HK-2 (cell line): Measurements from ENCODE around the gene MVK.

Experiments
- DNase-seq: peaks from one replicate; pipeline ENCODE4 v3.0.0-alpha.2; 2018; ENCODE audit not compliant: unreplicated experiment

MVK gene

GRCh38 chr12:109567296-109567695, 6.3 kb upstream of the MVK start:
- no peak for DNase-seq

- DNase-seq = no peak
Measured at GRCh38 chr12:109567967-109568366, 5.6 kb upstream of the MVK start.

DNA sequence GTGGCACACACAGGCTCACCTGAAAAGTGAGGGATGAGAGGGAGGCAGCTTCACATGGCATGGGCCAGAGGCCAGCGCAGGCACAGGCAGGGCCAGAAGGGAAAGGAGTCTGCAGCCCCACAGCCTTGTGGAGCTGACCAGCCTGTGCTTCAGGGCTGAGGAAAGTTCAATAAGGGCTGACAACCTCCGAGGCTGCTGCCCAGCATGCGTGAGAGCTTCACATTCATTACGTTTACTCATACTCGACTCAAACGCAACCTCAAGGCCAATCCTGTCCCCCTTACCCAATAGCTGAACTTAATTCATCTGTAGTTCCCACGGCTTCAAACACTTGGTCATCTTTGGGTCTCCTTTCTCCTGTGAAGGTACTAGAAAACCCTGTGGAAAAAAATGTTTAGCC, 5.1 kb upstream of the MVK start:
- no peak for DNase-seq

DNA sequence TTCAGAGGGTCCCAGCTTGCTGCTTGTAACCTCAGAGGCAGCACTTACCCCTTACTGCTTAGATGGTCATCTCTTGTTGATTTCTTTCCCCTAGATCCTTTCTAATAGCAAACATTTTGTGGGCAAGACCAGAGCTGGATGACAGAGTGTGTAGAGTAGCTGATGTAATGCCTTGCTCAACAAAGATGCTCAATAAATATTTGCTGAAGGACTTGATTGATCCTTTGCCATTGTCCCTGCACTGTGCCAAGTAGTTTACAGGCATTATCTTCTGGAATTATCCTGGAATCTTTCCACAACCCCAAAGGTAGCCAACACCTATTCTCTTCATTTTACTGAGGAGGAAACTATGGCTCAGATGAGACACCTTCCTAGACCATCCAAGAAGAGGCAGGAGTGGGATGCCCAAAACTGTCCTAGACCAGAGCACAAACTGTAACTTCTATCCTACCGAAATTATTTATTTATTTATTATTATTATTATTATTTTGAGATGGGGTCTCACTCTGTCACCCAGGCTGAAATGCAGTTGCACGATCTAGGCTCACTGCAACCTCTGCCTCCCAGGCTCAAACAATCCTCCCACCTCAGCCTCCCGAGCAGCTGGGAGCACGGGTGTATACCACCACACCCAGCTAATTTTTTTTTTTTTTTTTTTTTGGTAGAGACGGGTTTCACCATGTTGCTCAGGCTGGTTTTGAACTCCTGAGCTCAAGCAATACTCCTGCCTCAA, 1.7 kb upstream of the MVK start:
- DNase-seq = no peak

DNA sequence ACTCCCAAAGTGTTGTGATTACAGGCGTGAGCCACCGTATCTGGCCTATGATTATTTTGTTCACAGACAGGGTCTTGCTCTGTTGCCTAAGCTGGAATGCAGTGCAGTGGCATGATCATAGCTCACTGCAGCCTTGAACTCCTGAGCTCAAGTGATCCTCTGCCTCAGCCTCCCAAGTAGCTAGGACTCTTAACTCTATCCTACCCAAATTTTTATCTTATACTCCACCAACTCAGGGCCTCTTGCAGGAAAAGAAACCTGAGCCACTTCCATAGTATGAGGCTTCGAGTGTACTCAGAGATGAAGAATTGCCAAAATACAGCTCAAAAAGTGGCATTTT, 1.1 kb upstream of the MVK start:
- no peak for DNase-seq

- no peak for DNase-seq
Measured at GRCh38 chr12:109573914-109574244, 285 bp downstream of the MVK start.

DNA sequence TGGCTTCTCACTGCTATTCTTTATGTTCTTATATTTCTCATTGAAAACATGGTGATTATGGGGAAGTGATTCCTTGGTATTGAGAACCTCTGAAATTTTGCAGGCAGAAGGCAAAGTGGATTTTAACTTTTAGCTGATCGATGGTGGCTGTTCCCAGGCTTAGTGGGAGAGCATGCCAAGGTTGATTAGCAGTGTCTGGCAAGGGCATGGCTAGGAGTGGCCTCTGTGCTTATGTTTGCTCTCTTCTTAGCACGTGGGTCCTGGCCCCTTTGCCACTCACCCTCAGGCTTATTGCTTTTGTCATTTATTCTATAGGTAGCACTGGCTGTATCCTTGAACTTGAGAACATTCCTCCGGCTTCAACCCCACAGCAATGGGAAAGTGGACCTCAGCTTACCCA, 2.1 kb downstream of the MVK start:
- no peak for DNase-seq

DNA sequence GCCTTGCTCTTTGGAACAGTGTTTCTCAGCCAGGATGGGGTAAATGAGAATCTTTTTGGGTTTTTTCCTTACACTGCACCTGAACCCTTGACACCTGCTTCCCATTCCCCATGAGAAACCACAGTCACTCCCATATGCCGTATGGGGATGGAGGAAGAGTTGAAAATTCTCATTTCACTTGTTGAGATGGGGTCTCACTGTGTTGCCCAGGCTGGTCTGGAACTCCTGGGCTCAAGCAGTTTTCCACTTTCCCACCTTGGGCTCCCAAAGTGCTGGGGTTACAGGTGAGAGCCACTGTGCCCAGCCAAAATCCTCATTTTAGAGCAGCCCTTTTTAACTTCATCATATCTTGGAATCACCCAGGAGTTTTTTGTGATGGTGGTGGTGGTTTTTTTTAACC, 3.7 kb downstream of the MVK start:
- no peak for DNase-seq

- no peak for DNase-seq
Measured at GRCh38 chr12:109578330-109578927, 4.8 kb downstream of the MVK start.

GRCh38 chr12:109579639-109580038, 6.0 kb downstream of the MVK start:
- no peak for DNase-seq

DNA sequence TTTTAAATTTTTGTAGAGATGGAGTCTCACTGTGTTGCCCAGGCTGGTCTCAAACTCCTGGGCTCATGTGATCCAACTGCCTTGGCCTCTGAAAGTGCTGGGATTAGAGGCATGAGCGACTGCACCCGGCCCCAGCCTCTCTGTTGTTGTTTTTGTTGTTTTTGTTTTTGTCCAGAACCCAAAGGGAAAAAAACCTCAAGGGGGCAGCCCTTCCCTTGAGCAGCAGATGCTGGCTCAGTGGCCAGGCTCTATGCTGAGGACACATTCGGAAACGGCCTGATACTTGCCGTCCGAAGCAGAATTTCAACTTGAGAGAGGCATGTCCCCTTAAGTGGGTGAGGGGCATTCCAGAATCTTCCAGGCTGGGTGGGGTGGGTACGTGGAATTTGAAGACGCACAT, 6.7 kb downstream of the MVK start:
- no peak for DNase-seq

GRCh38 chr12:109580684-109581333, 7.2 kb downstream of the MVK start:
- DNase-seq = no peak

DNA sequence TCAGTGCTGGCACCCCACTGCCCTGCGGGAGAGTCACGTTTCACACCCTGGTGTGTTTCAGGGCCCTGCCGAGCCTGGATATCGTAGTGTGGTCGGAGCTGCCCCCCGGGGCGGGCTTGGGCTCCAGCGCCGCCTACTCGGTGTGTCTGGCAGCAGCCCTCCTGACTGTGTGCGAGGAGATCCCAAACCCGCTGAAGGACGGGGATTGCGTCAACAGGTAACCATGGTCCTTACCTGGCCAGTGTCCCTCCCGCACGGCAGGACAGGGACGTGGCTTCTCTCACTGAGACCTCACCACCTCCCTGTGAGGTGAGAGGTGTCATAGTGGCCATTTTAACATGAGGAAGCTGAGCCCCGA, 7.7 kb downstream of the MVK start:
- DNase-seq = no peak

DNA sequence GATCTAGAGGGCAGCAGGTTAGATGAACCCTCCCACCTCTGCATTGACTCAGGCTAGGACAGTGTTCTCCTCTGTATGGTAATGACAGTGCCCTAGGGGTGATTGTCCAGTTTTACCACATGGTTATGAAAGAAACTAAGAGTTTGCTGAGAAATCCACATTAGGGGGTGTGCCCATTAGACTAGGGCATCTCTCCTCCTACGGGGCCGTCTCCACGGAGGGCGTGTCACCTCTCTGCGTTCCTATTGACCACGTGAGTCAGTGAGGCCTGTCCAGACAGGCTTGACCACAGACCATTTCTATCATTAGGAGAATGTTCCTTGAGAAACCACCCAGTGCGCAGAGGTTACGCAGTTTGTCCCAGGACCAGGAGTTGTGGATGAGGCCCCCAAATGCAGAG, 8.3 kb downstream of the MVK start:
- DNase-seq = peak; percentile 36

DNA sequence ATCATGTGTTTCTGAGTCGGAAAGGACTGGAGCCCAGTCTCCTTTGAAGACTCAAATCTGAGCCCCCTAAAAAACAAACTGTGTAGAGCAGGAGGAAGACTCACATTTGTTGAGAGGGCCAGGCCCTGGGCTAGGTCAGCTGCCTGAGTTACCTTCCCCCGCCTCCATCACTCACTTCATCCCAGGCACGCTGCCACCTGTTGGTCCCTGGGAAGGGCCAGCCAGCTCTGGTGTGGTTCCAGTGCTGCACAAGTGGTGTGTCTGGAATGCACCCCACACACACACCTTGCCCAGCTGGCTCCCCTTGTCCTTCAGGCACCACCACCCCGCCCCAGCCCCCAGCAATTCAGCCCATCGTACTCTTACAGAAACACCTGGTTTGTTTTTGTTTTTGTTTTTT, 9.0 kb downstream of the MVK start:
- no peak for DNase-seq

DNA sequence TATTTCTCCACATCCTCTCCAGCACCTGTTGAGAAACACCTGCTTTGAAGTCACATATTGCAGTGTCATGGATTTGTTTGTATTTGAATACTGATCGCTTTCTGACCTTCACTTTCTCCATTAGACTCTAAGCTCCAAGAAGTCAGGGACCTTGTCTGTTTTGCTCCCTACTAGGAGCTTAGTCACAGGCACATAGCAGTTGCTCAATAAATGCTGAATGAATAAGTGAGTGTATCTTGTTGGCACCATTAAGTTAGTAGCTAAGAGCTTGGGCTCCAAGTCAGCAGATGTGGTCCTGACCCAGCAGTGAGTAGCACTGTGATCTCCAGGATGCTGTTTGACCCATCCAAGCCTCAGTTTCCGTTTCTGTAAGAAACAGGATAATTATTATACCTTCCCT, 10.1 kb downstream of the MVK start:
- DNase-seq = no peak

- no peak for DNase-seq
Measured at GRCh38 chr12:109586385-109587296, 13.0 kb downstream of the MVK start.

DNA sequence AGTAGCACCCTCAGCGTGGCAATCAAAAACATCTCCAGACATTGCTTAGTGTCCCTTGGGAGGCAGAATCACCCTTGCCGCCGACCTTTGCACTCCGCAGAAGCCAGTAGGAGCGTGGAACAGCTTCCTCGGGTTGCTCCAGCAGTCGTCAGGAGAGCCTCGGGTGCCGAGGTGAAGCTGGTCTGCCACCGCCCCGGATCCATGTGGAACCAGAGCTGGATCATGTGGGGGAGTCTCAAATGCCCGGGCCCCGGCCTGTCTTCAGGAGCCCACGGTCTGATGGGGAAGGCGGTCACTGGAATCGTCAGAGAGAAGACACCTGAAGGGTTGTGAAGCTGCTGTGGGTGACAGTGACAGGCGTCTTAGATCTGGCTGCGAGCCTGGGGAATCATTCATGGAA, 14.3 kb downstream of the MVK start:
- DNase-seq = no peak

DNA sequence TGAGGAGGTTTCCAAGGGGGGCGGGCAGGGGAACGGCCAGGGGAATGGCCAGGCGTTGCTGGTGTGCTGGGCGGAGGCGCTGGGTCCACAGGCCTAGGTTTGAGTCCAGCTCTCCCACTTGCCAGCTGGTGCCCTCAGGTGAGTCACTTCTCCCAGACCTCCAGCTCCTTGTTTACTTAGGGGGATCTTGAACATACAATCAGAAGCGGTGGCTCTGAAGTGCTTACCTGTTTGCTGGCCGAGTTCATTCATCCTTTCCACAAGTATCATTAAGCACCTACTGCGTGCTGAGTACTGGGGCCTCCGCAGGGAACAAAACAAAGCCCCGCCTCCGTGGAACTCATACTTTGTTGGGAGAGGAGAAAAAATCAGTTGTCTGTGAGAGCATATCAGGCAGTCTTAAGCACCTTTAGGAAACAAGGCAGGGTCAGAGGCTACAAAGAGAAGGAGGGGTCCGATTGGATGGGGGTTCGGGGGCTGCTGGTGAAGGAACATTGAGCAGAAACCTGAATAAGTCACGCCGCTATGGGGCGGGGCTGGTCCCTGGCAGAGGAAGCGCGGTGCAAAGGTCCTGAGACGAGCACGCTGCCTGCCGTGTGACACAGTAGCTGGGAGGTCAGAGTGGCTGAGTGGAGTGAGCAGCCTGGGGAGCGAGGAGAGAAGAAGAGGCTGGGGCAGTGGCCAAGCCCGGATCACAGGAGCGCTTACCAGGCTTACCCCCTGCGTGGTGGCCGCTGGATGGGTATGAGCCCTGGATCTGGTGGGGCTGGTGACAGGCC, 15.1 kb downstream of the MVK start:
- no peak for DNase-seq

GRCh38 chr12:109589240-109589590, 15.6 kb downstream of the MVK start:
- DNase-seq = no peak

GRCh38 chr12:109589691-109590245, 16.2 kb downstream of the MVK start:
- no peak for DNase-seq

DNA sequence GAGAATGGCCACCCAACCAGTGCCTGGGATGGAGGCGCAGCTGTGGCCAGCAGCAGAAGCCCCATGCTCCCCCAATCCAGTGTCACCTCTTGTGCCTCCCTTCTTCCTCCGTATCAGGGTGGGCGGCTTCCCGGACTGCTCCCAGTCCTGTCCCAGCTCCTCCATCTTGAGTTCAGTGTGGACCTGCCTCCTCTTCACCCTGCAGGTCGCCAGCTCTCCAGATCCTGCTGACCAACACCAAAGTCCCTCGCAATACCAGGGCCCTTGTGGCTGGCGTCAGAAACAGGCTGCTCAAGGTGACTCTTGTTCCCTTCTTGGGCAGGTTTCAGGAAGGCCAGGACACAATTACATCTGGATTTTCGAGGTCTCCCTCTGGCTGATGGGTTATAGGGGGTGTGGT, 17.0 kb downstream of the MVK start:
- no peak for DNase-seq
